OCI-LY7 (cell line): Measurements from ENCODE around the gene IPO9.

Source experiments
- CTCF ChIP-seq: fragments of 200-600 bp; sonication (generic); conservative IDR thresholded peaks from 2 replicates; pipeline ENCODE4 v1.5.1; 2014; ENCODE audit warnings: mild to moderate bottlenecking, antibody characterized with exemption, low read length, moderate library complexity, mixed read lengths
- EZH2phosphoT487 ChIP-seq: fragments of 200-600 bp; sonication (generic); IDR thresholded peaks from 2 replicates; pipeline ENCODE4 v1.6.1; 2018; ENCODE audit warnings: low read depth, borderline replicate concordance, mild to moderate bottlenecking, mixed run types, antibody characterized with exemption, low read length, moderate library complexity, mixed read lengths

GRCh38 chr1:201851949-201852348 lies 23.0 kb downstream of the IPO9 start:
- TF ChIP-seq CTCF = no peak
- TF ChIP-seq EZH2phosphoT487 = no peak
